ENCODE data around the gene TPT1.
"Not testable (repeated sequence)": the region's sequence is repeated elsewhere in the genome, so short reads cannot be mapped to it uniquely, and the experiment has no call there.

The TPT1 gene

GRCh38 chr13:45380708-45381107, 39.7 kb upstream of the TPT1 start:
- H3K27me3 ChIP-seq (ENCODE audit: control insufficient read depth, insufficient read depth, low read length, poor library complexity, severe bottlenecking); H3K4me1 ChIP-seq (ENCODE audit: control insufficient read depth, insufficient read depth, low read length); H3K9me3 ChIP-seq (ENCODE audit: control insufficient read depth, low read length); H3K36me3 ChIP-seq (ENCODE audit: control insufficient read depth, insufficient read depth, low read length); H3K27ac ChIP-seq (ENCODE audit: insufficient read depth, low read depth, low read length, poor library complexity, severe bottlenecking); H3K4me3 ChIP-seq (ENCODE audit: insufficient read depth, low read depth, low read length): not testable (repeated sequence)
- 75% methylated on average over 5 to 6 of the region's 8 CpGs for WGBS, 2 experiments

- not testable (repeated sequence) for H3K4me3 ChIP-seq (ENCODE audit: insufficient read depth, low read depth, low read length); H3K4me1 ChIP-seq (ENCODE audit: control insufficient read depth, insufficient read depth, low read length); H3K27me3 ChIP-seq (ENCODE audit: control insufficient read depth, insufficient read depth, low read length, poor library complexity, severe bottlenecking); H3K9me3 ChIP-seq (ENCODE audit: control insufficient read depth, low read length); H3K36me3 ChIP-seq (ENCODE audit: control insufficient read depth, insufficient read depth, low read length)
- 76 to 86% methylated on average over 6 of the region's 10 CpGs for WGBS, 2 experiments
- H3K27ac ChIP-seq (ENCODE audit: insufficient read depth, low read depth, low read length, poor library complexity, severe bottlenecking): peak overlapping the region; percentile 50
Observed at GRCh38 chr13:45379516-45379915, 38.5 kb upstream of the TPT1 start.

- not testable (repeated sequence) for H3K27me3 ChIP-seq (ENCODE audit: control insufficient read depth, insufficient read depth, low read length, poor library complexity, severe bottlenecking); H3K4me1 ChIP-seq (ENCODE audit: control insufficient read depth, insufficient read depth, low read length); H3K9me3 ChIP-seq (ENCODE audit: control insufficient read depth, low read length); H3K36me3 ChIP-seq (ENCODE audit: control insufficient read depth, insufficient read depth, low read length); H3K4me3 ChIP-seq (ENCODE audit: insufficient read depth, low read depth, low read length); H3K27ac ChIP-seq (ENCODE audit: insufficient read depth, low read depth, low read length, poor library complexity, severe bottlenecking)
- WGBS, 2 experiments: 88 to 92% methylated on average over 8 of the region's 8 CpGs
Observed at GRCh38 chr13:45378786-45379185, 37.8 kb upstream of the TPT1 start.

GRCh38 chr13:45377314-45377713, 36.3 kb upstream of the TPT1 start:
- H3K4me3 ChIP-seq (ENCODE audit: insufficient read depth, low read depth, low read length); H3K4me1 ChIP-seq (ENCODE audit: control insufficient read depth, insufficient read depth, low read length); H3K9me3 ChIP-seq (ENCODE audit: control insufficient read depth, low read length); H3K27ac ChIP-seq (ENCODE audit: insufficient read depth, low read depth, low read length, poor library complexity, severe bottlenecking); H3K27me3 ChIP-seq (ENCODE audit: control insufficient read depth, insufficient read depth, low read length, poor library complexity, severe bottlenecking); H3K36me3 ChIP-seq (ENCODE audit: control insufficient read depth, insufficient read depth, low read length): not testable (repeated sequence)
- WGBS, 2 experiments: 92 to 93% methylated on average over 9 to 11 of the region's 12 CpGs

GRCh38 chr13:45376651-45377050, 35.7 kb upstream of the TPT1 start:
- H3K36me3 ChIP-seq (ENCODE audit: control insufficient read depth, insufficient read depth, low read length); H3K4me1 ChIP-seq (ENCODE audit: control insufficient read depth, insufficient read depth, low read length); H3K4me3 ChIP-seq (ENCODE audit: insufficient read depth, low read depth, low read length); H3K27me3 ChIP-seq (ENCODE audit: control insufficient read depth, insufficient read depth, low read length, poor library complexity, severe bottlenecking); H3K9me3 ChIP-seq (ENCODE audit: control insufficient read depth, low read length); H3K27ac ChIP-seq (ENCODE audit: insufficient read depth, low read depth, low read length, poor library complexity, severe bottlenecking): not testable (repeated sequence)
- WGBS, 2 experiments: 88 to 89% methylated on average over 8 of the region's 8 CpGs

GRCh38 chr13:45374917-45375316, 33.9 kb upstream of the TPT1 start:
- H3K9me3 ChIP-seq (ENCODE audit: control insufficient read depth, low read length): no peaks in the 10 kb centered on the region
- WGBS, 2 experiments: 95 to 99% methylated on average over 3 of the region's 3 CpGs
- peaks cover 4% of the 10 kb centered on the region for H3K4me1 ChIP-seq (ENCODE audit: control insufficient read depth, insufficient read depth, low read length)
- H3K27me3 ChIP-seq (ENCODE audit: control insufficient read depth, insufficient read depth, low read length, poor library complexity, severe bottlenecking): no peaks in the 10 kb centered on the region
- no peaks in the 10 kb centered on the region for H3K36me3 ChIP-seq (ENCODE audit: control insufficient read depth, insufficient read depth, low read length)
- no peak overlapping the region for H3K4me3 ChIP-seq (ENCODE audit: insufficient read depth, low read depth, low read length)
- H3K27ac ChIP-seq (ENCODE audit: insufficient read depth, low read depth, low read length, poor library complexity, severe bottlenecking): no peak overlapping the region

- Histone ChIP-seq H3K4me3 (ENCODE audit: insufficient read depth, low read depth, low read length) (no peak overlapping the region), H3K36me3 (ENCODE audit: control insufficient read depth, insufficient read depth, low read length) (no peaks in the 10 kb centered on the region), H3K9me3 (ENCODE audit: control insufficient read depth, low read length) (no peaks in the 10 kb centered on the region), H3K27ac (ENCODE audit: insufficient read depth, low read depth, low read length, poor library complexity, severe bottlenecking) (no peak overlapping the region), H3K27me3 (ENCODE audit: control insufficient read depth, insufficient read depth, low read length, poor library complexity, severe bottlenecking) (no peaks in the 10 kb centered on the region), H3K4me1 (ENCODE audit: control insufficient read depth, insufficient read depth, low read length) (peaks cover 4% of the 10 kb centered on the region)
- WGBS, 2 experiments: 94 to 96% methylated on average over 5 of the region's 5 CpGs
Observed at GRCh38 chr13:45373162-45373547, 32.2 kb upstream of the TPT1 start.

GRCh38 chr13:45372189-45373161, 31.5 kb upstream of the TPT1 start:
- H3K36me3 ChIP-seq (ENCODE audit: control insufficient read depth, insufficient read depth, low read length): no peaks in the 10 kb centered on the region
- WGBS, 2 experiments: 89 to 90% methylated on average over 24 of the region's 24 CpGs
- no peak overlapping the region for H3K4me3 ChIP-seq (ENCODE audit: insufficient read depth, low read depth, low read length)
- no peaks in the 10 kb centered on the region for H3K27me3 ChIP-seq (ENCODE audit: control insufficient read depth, insufficient read depth, low read length, poor library complexity, severe bottlenecking)
- H3K9me3 ChIP-seq (ENCODE audit: control insufficient read depth, low read length): no peaks in the 10 kb centered on the region
- H3K27ac ChIP-seq (ENCODE audit: insufficient read depth, low read depth, low read length, poor library complexity, severe bottlenecking): no peak overlapping the region
- peaks cover 4% of the 10 kb centered on the region for H3K4me1 ChIP-seq (ENCODE audit: control insufficient read depth, insufficient read depth, low read length)

GRCh38 chr13:45370922-45371406, 30.0 kb upstream of the TPT1 start:
- H3K27me3 ChIP-seq (ENCODE audit: control insufficient read depth, insufficient read depth, low read length, poor library complexity, severe bottlenecking): no peaks in the 10 kb centered on the region
- H3K36me3 ChIP-seq (ENCODE audit: control insufficient read depth, insufficient read depth, low read length): no peaks in the 10 kb centered on the region
- H3K4me1 ChIP-seq (ENCODE audit: control insufficient read depth, insufficient read depth, low read length): peaks cover 4% of the 10 kb centered on the region
- 15 to 18% methylated on average over 30 of the region's 30 CpGs for WGBS, 2 experiments
- H3K4me3 ChIP-seq (ENCODE audit: insufficient read depth, low read depth, low read length): no peak overlapping the region
- H3K27ac ChIP-seq (ENCODE audit: insufficient read depth, low read depth, low read length, poor library complexity, severe bottlenecking): no peak overlapping the region
- no peaks in the 10 kb centered on the region for H3K9me3 ChIP-seq (ENCODE audit: control insufficient read depth, low read length)

GRCh38 chr13:45369116-45369515, 28.1 kb upstream of the TPT1 start:
- no peaks in the 10 kb centered on the region for H3K36me3 ChIP-seq (ENCODE audit: control insufficient read depth, insufficient read depth, low read length)
- no peaks in the 10 kb centered on the region for H3K9me3 ChIP-seq (ENCODE audit: control insufficient read depth, low read length)
- peaks cover 4% of the 10 kb centered on the region for H3K4me1 ChIP-seq (ENCODE audit: control insufficient read depth, insufficient read depth, low read length)
- WGBS, 2 experiments: 94 to 95% methylated on average over 4 of the region's 4 CpGs
- H3K27ac ChIP-seq (ENCODE audit: insufficient read depth, low read depth, low read length, poor library complexity, severe bottlenecking): no peak overlapping the region
- no peaks in the 10 kb centered on the region for H3K27me3 ChIP-seq (ENCODE audit: control insufficient read depth, insufficient read depth, low read length, poor library complexity, severe bottlenecking)
- H3K4me3 ChIP-seq (ENCODE audit: insufficient read depth, low read depth, low read length): no peak overlapping the region

All from ectodermal cell (in vitro differentiated cells).